Ishikawa (cell line): ENCODE data around the gene EDN2.

ENCODE experiments used
- CEBPB ChIP-seq: IDR thresholded peaks from 2 replicates; pipeline ENCODE4 v1.6.1; 2012
- CREB1 ChIP-seq: IDR thresholded peaks from 2 replicates; pipeline ENCODE4 v1.6.1; 2012; ENCODE audit warnings: low read depth
- EGR1 ChIP-seq: IDR thresholded peaks from 2 replicates; pipeline ENCODE4 v1.6.1; 2012
- EP300 ChIP-seq: IDR thresholded peaks from 2 replicates; pipeline ENCODE4 v1.6.1; 2012; ENCODE audit warnings: borderline replicate concordance
- FOXM1 ChIP-seq: IDR thresholded peaks from 2 replicates; pipeline ENCODE4 v1.6.1; 2012; ENCODE audit warnings: low read depth, borderline replicate concordance
- MAX ChIP-seq: IDR thresholded peaks from 2 replicates; pipeline ENCODE4 v1.6.1; 2012
- NFIC ChIP-seq: IDR thresholded peaks from 2 replicates; pipeline ENCODE4 v1.6.1; 2012
- RAD21 ChIP-seq: IDR thresholded peaks from 2 replicates; pipeline ENCODE4 v1.6.1; 2012; ENCODE audit warnings: low read depth
- REST ChIP-seq: IDR thresholded peaks from 2 replicates; pipeline ENCODE4 v1.6.1; 2012; ENCODE audit warnings: low read depth, mild to moderate bottlenecking
- TAF1 ChIP-seq: IDR thresholded peaks from 2 replicates; pipeline ENCODE4 v1.6.1; 2012; ENCODE audit warnings: low read depth, mild to moderate bottlenecking
- TCF12 ChIP-seq: IDR thresholded peaks from 2 replicates; pipeline ENCODE4 v1.6.1; 2012; ENCODE audit warnings: low read depth
- YY1 ChIP-seq: IDR thresholded peaks from 2 replicates; pipeline ENCODE4 v1.6.1; 2012; ENCODE audit warnings: low read depth

GRCh38 chr1:41469706-41470105, 14.8 kb downstream of the EDN2 start:
- TF ChIP-seq CEBPB (no peak), CREB1 (no peak), TCF12 (no peak), EGR1 (no peak), REST (no peak), EP300 (no peak), YY1 (no peak), MAX (no peak), FOXM1 (no peak), RAD21 (no peak), TAF1 (no peak), NFIC (no peak)
